Body of pancreas (tissue), 4 donors: ENCODE results near the gene GEMIN5.

ENCODE experiments used
- CTCF ChIP-seq, 7 experiments: fragments of 450-650 bp in 4 of 7; fragments of 200-600 bp in 3 of 7; sonication (generic) in 3 of 7; IDR thresholded peaks; one replicate each; pipeline ENCODE4 v1.5.1; 2016 to 2019; ENCODE audit warnings: antibody characterized with exemption in 7 of 7
- POLR2A ChIP-seq, 3 donors: fragments of 450-650 bp; IDR thresholded peaks; one replicate each; pipeline ENCODE4 v1.6.1; 2016; ENCODE audit warnings: antibody characterized with exemption in 3 of 3, mild to moderate bottlenecking in 2 of 3

DNA sequence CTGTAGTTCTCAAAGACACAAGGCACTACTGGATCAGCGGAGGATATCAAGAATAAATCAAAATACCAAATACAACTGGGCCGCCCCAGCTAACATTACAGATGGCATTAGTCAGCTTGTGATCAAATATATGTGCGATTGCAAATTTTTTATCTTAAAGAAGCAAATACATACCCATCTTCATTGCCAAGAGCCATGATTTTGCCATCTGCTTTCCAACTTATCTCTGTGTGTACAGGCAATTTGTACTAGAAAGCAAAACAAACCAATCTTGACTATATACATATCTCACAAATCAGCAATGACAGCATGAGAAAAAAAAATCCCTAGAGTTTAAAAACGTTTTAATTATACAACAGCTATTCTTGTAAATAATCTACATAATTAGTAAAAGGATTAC is 20.3 kb downstream of the GEMIN5 start:
- no peak for TF ChIP-seq CTCF (IDR thresholded peaks at IDR 0.05)
- no peak for TF ChIP-seq POLR2A (IDR thresholded peaks at IDR 0.05)
